PC-9 (cell line): ENCODE results near the gene RGS19. TPM values are rescaled to one million over a fixed set of nuclear protein-coding genes. Genes with fewer than 3 reads are reported as not detected.

Source experiments
- BruUV-seq: library from RNA; stranded (reverse); fragments of 400-500 nt; replicated peaks from 2 replicates; lab custom pipeline; 2021; lab: Mats Ljungman, UMichigan
- CTCF ChIA-PET: fragments of 300-600 bp; sonication (Branson Sonifier 250); formaldehyde crosslinking; loops from one replicate; lab custom pipeline; 2022; ENCODE audit warnings: antibody characterized with exemption; lab: Charles Lee
- POLR2A ChIA-PET: fragments of 300-600 bp; sonication (Branson Sonifier 250); formaldehyde crosslinking; loops from one replicate; lab custom pipeline; 2022; ENCODE audit warnings: antibody characterized with exemption; ENCODE audit not compliant: unreplicated experiment; lab: Charles Lee
- DNase-seq, 2 experiments: peaks; one replicate each; pipeline versions ENCODE4 v3.0.0 to v3.0.0-alpha.2; 2015 to 2022; ENCODE audit warnings: mixed read lengths in 1 of 2
- H2AFZ ChIP-seq: fragments of 200-600 bp; sonication (generic); 2 replicates; pipeline ENCODE4 v1.8.1; 2017; ENCODE audit warnings: antibody characterized with exemption
- H3F3A ChIP-seq: fragments of 200-600 bp; sonication (generic); 2 replicates; pipeline ENCODE4 v1.8.1; 2017; ENCODE audit warnings: antibody characterized with exemption, mild to moderate bottlenecking, low read depth; ENCODE audit not compliant: insufficient read depth
- H3K27ac ChIP-seq: fragments of 200-600 bp; sonication (generic); 2 replicates; pipeline ENCODE4 v1.6.1; 2016; ENCODE audit warnings: mixed run types
- H3K27me3 ChIP-seq: fragments of 200-600 bp; sonication (generic); 2 replicates; pipeline ENCODE4 v1.6.1; 2016; ENCODE audit warnings: low read depth, mixed run types; ENCODE audit not compliant: insufficient read depth
- H3K36me3 ChIP-seq: fragments of 200-600 bp; sonication (generic); 2 replicates; pipeline ENCODE4 v1.6.1; 2016; ENCODE audit warnings: low read depth, mixed run types
- H3K4me1 ChIP-seq: fragments of 200-600 bp; sonication (generic); replicated peaks from 2 replicates; pipeline ENCODE4 v1.6.1; 2016; ENCODE audit warnings: mixed run types; ENCODE audit not compliant: insufficient read depth
- H3K4me2 ChIP-seq: fragments of 200-600 bp; sonication (generic); 2 replicates; pipeline ENCODE4 v1.6.1; 2017; ENCODE audit warnings: mixed run types
- H3K4me3 ChIP-seq: fragments of 200-600 bp; sonication (generic); 2 replicates; pipeline ENCODE4 v1.6.1; 2016; ENCODE audit warnings: mixed run types
- H3K79me2 ChIP-seq: fragments of 200-600 bp; sonication (generic); 2 replicates; pipeline ENCODE4 v1.6.1; 2017; ENCODE audit warnings: low read depth, mixed run types
- H3K9me2 ChIP-seq: fragments of 200-600 bp; sonication (generic); 2 replicates; pipeline ENCODE4 v1.8.1; 2017; ENCODE audit warnings: mild to moderate bottlenecking; ENCODE audit not compliant: insufficient read depth
- H3K9me3 ChIP-seq: fragments of 200-600 bp; sonication (generic); 2 replicates; pipeline ENCODE4 v1.8.1; 2016; ENCODE audit warnings: low read depth; ENCODE audit not compliant: insufficient read depth
- H4K20me1 ChIP-seq: fragments of 200-600 bp; sonication (generic); 2 replicates; pipeline ENCODE4 v1.8.1; 2017; ENCODE audit not compliant: insufficient read depth
- EZH2 ChIP-seq: fragments of 200-600 bp; sonication (generic); IDR thresholded peaks from 2 replicates; pipeline ENCODE4 v1.8.0; 2017; ENCODE audit warnings: antibody characterized with exemption, low read depth
- intact Hi-C: fragments of 100-400 bp; cut with micrococcal nuclease; formaldehyde crosslinking; loops from one replicate; pipeline ENCODE4 v1.10.0; 2022; ENCODE audit not compliant: unreplicated experiment
- total RNA-seq: library from RNA; stranded (reverse); gene quantifications from 2 replicates; pipeline ENCODE4 v1.2.3, GENCODE V29; 2021
- TF ChIP-seq, protein P1 (sequence below): fragments of 200-600 bp; sonication (generic); conservative IDR thresholded peaks from 2 replicates; pipeline ENCODE4 v1.6.1; 2017; ENCODE audit warnings: mixed run types, antibody characterized with exemption, mild to moderate bottlenecking, moderate library complexity

Gene RGS19
- total RNA-seq, 1 experiment from 2014 or later: 33.3 TPM

DNA sequence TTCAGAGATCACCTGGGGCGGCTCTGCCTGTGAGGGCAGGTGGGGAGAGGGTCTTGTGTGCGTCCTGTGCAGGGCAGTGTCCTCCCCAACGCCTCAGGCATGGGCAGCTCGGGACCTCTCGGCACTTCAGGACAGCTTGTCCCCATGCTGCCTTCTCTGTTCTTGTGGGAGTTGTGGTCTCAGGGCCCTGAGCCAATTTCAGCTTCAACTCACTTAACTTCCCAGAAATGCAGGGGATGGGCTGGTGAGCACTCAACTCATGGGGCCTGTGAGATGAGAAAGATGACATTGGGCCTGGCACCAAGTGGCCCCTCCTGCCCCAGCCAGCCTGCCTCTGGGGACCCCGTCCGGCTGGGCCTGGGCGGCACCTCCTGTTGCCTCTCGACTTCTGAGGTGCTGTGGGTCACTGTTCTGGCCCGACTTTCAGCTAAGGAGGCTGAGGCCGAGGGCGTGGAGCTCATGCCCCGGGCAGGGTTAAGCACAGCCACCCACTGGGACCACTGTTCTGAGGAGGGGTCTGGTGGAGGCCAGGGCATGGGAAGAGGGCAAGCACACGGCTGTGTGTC lies 6.7 kb downstream of the RGS19 start:
- no peak overlapping the region for H2AFZ ChIP-seq
- peaks cover 1% of the 10 kb centered on the region; the same call in 1 of the 2 replicates for H3K79me2 ChIP-seq
- BruUV-seq: no TSS peak
- no peaks in the 10 kb centered on the region for H3K9me2 ChIP-seq
- intact Hi-C loops: no loop called here
- POLR2A ChIA-PET: no interaction called here
- no peaks in the 10 kb centered on the region for H3K9me3 ChIP-seq
- TF ChIP-seq, protein P1, sequence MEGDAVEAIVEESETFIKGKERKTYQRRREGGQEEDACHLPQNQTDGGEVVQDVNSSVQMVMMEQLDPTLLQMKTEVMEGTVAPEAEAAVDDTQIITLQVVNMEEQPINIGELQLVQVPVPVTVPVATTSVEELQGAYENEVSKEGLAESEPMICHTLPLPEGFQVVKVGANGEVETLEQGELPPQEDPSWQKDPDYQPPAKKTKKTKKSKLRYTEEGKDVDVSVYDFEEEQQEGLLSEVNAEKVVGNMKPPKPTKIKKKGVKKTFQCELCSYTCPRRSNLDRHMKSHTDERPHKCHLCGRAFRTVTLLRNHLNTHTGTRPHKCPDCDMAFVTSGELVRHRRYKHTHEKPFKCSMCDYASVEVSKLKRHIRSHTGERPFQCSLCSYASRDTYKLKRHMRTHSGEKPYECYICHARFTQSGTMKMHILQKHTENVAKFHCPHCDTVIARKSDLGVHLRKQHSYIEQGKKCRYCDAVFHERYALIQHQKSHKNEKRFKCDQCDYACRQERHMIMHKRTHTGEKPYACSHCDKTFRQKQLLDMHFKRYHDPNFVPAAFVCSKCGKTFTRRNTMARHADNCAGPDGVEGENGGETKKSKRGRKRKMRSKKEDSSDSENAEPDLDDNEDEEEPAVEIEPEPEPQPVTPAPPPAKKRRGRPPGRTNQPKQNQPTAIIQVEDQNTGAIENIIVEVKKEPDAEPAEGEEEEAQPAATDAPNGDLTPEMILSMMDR: no peak
- no peak for TF ChIP-seq EZH2
- CTCF ChIA-PET: no interaction called here
- H3K27me3 ChIP-seq: no peaks in the 10 kb centered on the region
- H3F3A ChIP-seq: peaks cover 3% of the 10 kb centered on the region; the same call in 1 of the 2 replicates
- no peak overlapping the region for H3K4me2 ChIP-seq
- H3K27ac ChIP-seq: no peak overlapping the region
- no peaks in the 10 kb centered on the region for H3K36me3 ChIP-seq
- no peak for DNase-seq
- H3K4me1 ChIP-seq: 0 out of 2 replicates have a peak, but pooled peaks cover under 1% of the 10 kb centered on the region
- H3K4me3 ChIP-seq: no peak overlapping the region
- peaks cover 6% of the 10 kb centered on the region for H4K20me1 ChIP-seq

DNA sequence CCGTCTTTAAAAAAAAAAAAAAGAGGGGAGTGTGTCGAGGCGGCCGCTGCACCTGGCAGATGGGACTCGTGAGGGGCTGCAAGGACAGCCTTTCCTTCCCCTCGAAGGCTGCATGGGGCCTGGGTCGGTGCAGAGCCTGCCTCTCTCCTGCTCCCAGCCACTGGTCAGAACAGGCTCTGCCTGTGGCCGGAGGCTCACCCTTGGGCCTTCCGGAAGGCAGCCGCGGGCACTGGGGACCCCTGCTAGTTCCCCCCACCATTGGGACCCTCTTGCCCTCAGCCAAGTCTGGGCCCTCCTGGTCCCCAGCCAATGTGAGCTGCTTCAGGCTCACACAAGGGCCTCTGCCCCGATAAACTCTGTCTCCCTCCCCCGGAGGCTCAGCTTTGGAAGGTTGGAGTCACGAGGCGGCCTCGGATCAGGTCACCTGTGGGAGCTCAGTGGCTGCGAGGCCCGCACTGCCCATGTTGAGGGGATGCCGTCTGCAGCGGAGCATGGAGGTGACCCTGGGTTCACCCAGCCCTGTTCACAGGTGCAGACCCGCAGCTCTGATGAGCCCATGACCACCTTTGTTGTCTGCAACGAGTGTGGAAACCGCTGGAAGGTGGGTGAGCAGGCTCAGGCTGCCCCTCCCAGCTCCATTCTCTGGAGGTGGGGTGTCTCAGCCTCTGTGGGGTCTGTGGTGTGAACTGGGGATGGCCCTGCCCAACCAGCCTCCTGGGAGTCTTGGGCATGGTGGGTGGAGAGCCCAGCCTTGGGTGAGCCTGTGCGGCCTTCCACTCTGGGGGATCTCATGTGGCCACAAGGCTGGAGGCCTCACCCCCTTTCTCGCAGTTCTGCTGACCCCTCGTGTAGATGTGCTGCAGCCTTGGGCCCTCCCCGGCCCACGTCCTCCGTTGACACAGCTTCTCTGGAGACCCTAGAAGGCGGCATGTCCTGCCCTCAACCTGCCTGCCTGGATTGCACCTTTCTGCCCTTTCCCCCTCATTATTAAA lies 7.7 kb downstream of the RGS19 start:
- peaks cover 10% of the 10 kb centered on the region for H3K4me1 ChIP-seq
- CTCF ChIA-PET: no interaction called here
- no peak overlapping the region for H3K4me2 ChIP-seq
- no peaks in the 10 kb centered on the region for H3K36me3 ChIP-seq
- H3F3A ChIP-seq: peaks cover 9% of the 10 kb centered on the region; the same call in 1 of the 2 replicates
- no peaks in the 10 kb centered on the region for H3K27me3 ChIP-seq
- no peak overlapping the region for H3K4me3 ChIP-seq
- no TSS peak for BruUV-seq
- H4K20me1 ChIP-seq: peaks cover 6% of the 10 kb centered on the region
- no peak for TF ChIP-seq EZH2
- TF ChIP-seq, protein P1: no peak
- H3K27ac ChIP-seq: no peak overlapping the region
- no peak for DNase-seq
- intact Hi-C loops: no loop called here
- POLR2A ChIA-PET: interaction anchor here (0.8 kb wide), 1 partner anchor 114 kb away, joined by 6 read pairs; no protein-coding TSS in a partner anchor
- H3K9me3 ChIP-seq: no peaks in the 10 kb centered on the region
- no peaks in the 10 kb centered on the region for H3K9me2 ChIP-seq
- H2AFZ ChIP-seq: no peak overlapping the region
- H3K79me2 ChIP-seq: no peaks in the 10 kb centered on the region

DNA sequence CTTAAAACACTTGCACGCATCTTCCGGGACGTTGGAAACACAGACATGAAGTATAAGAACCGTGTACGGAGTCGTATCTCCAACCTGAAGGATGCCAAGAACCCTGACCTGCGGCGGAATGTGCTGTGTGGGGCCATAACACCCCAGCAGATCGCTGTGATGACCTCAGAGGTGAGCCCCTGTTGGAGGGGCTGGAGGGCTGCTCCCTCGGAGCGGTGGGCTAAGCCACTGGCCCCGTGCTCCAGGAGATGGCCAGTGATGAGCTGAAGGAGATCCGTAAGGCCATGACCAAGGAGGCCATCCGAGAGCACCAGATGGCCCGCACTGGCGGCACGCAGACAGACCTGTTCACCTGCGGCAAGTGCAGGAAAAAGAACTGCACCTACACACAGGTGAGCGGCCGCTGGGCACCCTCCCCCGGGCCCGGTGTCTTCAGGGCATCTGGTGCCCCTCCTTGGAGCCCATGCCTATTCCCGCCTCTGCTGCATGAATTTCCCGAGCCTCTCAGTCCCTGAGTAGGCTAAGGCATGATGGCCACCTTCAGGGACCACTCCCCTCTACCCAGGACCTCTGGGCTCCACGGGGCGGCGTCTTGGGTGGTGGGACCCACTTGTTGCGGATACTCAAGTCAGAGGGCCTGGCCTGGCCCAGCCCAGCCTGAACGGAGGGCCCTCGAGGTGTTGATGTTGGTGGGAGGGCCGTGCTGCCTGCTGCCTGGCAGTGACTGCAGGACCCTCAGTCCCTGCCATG lies 8.9 kb downstream of the RGS19 start:
- TF ChIP-seq, protein P1: no peak
- TF ChIP-seq EZH2: no peak
- no peaks in the 10 kb centered on the region for H3K9me3 ChIP-seq
- no peak overlapping the region for H3K4me3 ChIP-seq
- no peak overlapping the region for H2AFZ ChIP-seq
- H3K9me2 ChIP-seq: no peaks in the 10 kb centered on the region
- peaks cover 14% of the 10 kb centered on the region; the same call in 1 of the 2 replicates for H3F3A ChIP-seq
- no peak overlapping the region for H3K27ac ChIP-seq
- no peaks in the 10 kb centered on the region for H3K27me3 ChIP-seq
- H3K4me1 ChIP-seq: peaks cover 22% of the 10 kb centered on the region
- peaks cover 11% of the 10 kb centered on the region for H4K20me1 ChIP-seq
- DNase-seq: no peak
- ChIA-PET CTCF (interaction anchor here (1.3 to 1.6 kb wide), 2 partner anchors 12 to 32 kb away, joined by 3 to 8 read pairs; no protein-coding TSS in a partner anchor), POLR2A (no interaction called here)
- no peaks in the 10 kb centered on the region for H3K79me2 ChIP-seq
- no peaks in the 10 kb centered on the region for H3K36me3 ChIP-seq
- intact Hi-C loops: no loop called here
- BruUV-seq: no TSS peak
- H3K4me2 ChIP-seq: no peak overlapping the region
